CD4-positive, CD25-positive, alpha-beta regulatory T cell (primary cell): ENCODE results near the gene NOS1AP. TPM values are rescaled to one million over a fixed set of nuclear protein-coding genes. Genes with fewer than 3 reads are reported as not detected.
A peak's percentile ranks its signal among the peaks of the same experiment; 100 is the strongest.
"Not testable (repeated sequence)": the region's sequence is repeated elsewhere in the genome, so short reads cannot be mapped to it uniquely, and the experiment has no call there.

Experiments
- ATAC-seq, 2 donors: fragments of 150-1000 bp; cut with Tn5 transposase; one replicate each; pipeline ENCODE4 v1.10.0; 2021; ENCODE audit warnings: low read depth in 2 of 2, moderate number of reproducible peaks in 2 of 2, moderate library complexity in 1 of 2
- DNase-seq, 3 donors: peaks; one replicate each; pipeline versions ENCODE4 v3.0.0 to v3.0.0-alpha.2; 2012 to 2022; ENCODE audit warnings: mixed read lengths in 1 of 3
- H3K27ac ChIP-seq: one replicate; pipeline ENCODE4 v1.7.0; 2013; ENCODE audit warnings: mild to moderate bottlenecking, low read length; ENCODE audit not compliant: insufficient read depth, poor library complexity, severe bottlenecking
- H3K27me3 ChIP-seq: one replicate; pipeline ENCODE4 v1.7.0; 2013; ENCODE audit warnings: low read length; ENCODE audit not compliant: control insufficient read depth, insufficient read depth
- H3K36me3 ChIP-seq: one replicate; pipeline ENCODE4 v1.7.0; 2013; ENCODE audit warnings: mild to moderate bottlenecking, low read length, moderate library complexity; ENCODE audit not compliant: control insufficient read depth, insufficient read depth
- H3K4me1 ChIP-seq: 2 replicates; pipeline ENCODE4 v1.7.0; 2013; ENCODE audit warnings: mild to moderate bottlenecking, low read length; ENCODE audit not compliant: insufficient read depth, control insufficient read depth, poor library complexity, severe bottlenecking
- H3K4me3 ChIP-seq: one replicate; pipeline ENCODE4 v1.7.0; 2013; ENCODE audit warnings: low read depth, mild to moderate bottlenecking, low read length, moderate library complexity
- H3K9me3 ChIP-seq, 2 experiments: 1 replicate in 1 of 2; 2 replicates in 1 of 2; pipeline ENCODE4 v1.7.0; 2013; ENCODE audit warnings: low read length in 2 of 2, mild to moderate bottlenecking in 1 of 2, moderate library complexity in 1 of 2; ENCODE audit not compliant: control insufficient read depth in 2 of 2
- H3K27ac Mint-ChIP-seq, 3 donors: one replicate each; pipeline ENCODE4 v1.8.0; 2020 to 2022; ENCODE audit warnings: mild to moderate bottlenecking in 3 of 3, mixed read lengths in 3 of 3, moderate library complexity in 2 of 3
- H3K27me3 Mint-ChIP-seq: one replicate; pipeline ENCODE4 v1.8.0; 2022; ENCODE audit warnings: mild to moderate bottlenecking, mixed read lengths
- H3K36me3 Mint-ChIP-seq: one replicate; pipeline ENCODE4 v1.8.0; 2020; ENCODE audit warnings: mixed read lengths
- H3K4me1 Mint-ChIP-seq, 4 donors: one replicate each; pipeline ENCODE4 v1.8.0; 2020 to 2022; ENCODE audit warnings: mixed read lengths in 4 of 4, mild to moderate bottlenecking in 1 of 4
- H3K4me3 Mint-ChIP-seq, 4 donors: one replicate each; pipeline ENCODE4 v1.8.0; 2020 to 2022; ENCODE audit warnings: mild to moderate bottlenecking in 4 of 4, mixed read lengths in 4 of 4, moderate library complexity in 3 of 4
- H3K9me3 Mint-ChIP-seq, 7 donors: one replicate each; pipeline ENCODE4 v1.8.0; 2020 to 2022; ENCODE audit warnings: mixed read lengths in 7 of 7, mild to moderate bottlenecking in 3 of 7, moderate library complexity in 2 of 7
- polyA plus RNA-seq, 4 donors: library from polyadenylated mRNA; unstranded; fragments of 300-500 nt; fragmentation: Illumina TruSeq; gene quantifications; one replicate each; pipeline ENCODE4 v1.2.3, GENCODE V29; 2021
- total RNA-seq: library from RNA; stranded (reverse); gene quantifications from one replicate; pipeline ENCODE4 v1.2.3, GENCODE V29; 2022

Gene NOS1AP
- total and polyA plus RNA-seq, 5 donors from 2014 or later = not detected

GRCh38 chr1:162040001-162040400, 29.5 kb upstream of the NOS1AP start:
- no peak overlapping the region for H3K4me3 Mint-ChIP-seq

GRCh38 chr1:162040657-162041056, 28.8 kb upstream of the NOS1AP start:
- peaks cover 0 to 8% of the 10 kb centered on the region in 2 experiments for H3K9me3 ChIP-seq
- no peak overlapping the region for H3K27ac Mint-ChIP-seq
- H3K27me3 ChIP-seq = peaks cover 9% of the 10 kb centered on the region
- H3K27ac ChIP-seq = no peak overlapping the region
- peaks cover 35% of the 10 kb centered on the region for H3K27me3 Mint-ChIP-seq
- no peak overlapping the region for H3K4me3 Mint-ChIP-seq
- H3K36me3 Mint-ChIP-seq = no peaks in the 10 kb centered on the region
- H3K36me3 ChIP-seq = no peaks in the 10 kb centered on the region
- H3K4me1 ChIP-seq = no peaks in the 10 kb centered on the region
- no peak overlapping the region for H3K4me3 ChIP-seq
- no peak for ATAC-seq
- peak in 1 of 3 donors; percentile 32 for DNase-seq
- H3K4me1 Mint-ChIP-seq = no peaks in the 10 kb centered on the region
- H3K9me3 Mint-ChIP-seq = peaks cover 0 to 7% (median 0%) of the 10 kb centered on the region in 7 donors

More at GRCh38 chr1:162040001-162040400, 29.5 kb upstream of the NOS1AP start:
- Mint-ChIP-seq H3K36me3 (no peaks in the 10 kb centered on the region), H3K9me3 (peaks cover 0 to 7% (median 0%) of the 10 kb centered on the region in 7 donors), H3K27ac (no peak overlapping the region), H3K4me1 (no peaks in the 10 kb centered on the region), H3K27me3 (peaks cover 35% of the 10 kb centered on the region)
- H3K36me3 ChIP-seq = no peaks in the 10 kb centered on the region
- DNase-seq = no peak
- H3K27me3 ChIP-seq = peaks cover 12% of the 10 kb centered on the region
- H3K4me1 ChIP-seq = no peaks in the 10 kb centered on the region
- ATAC-seq = no peak
- H3K9me3 ChIP-seq = peaks cover 0 to 8% of the 10 kb centered on the region in 2 experiments
- H3K4me3 ChIP-seq = no peak overlapping the region
- no peak overlapping the region for H3K27ac ChIP-seq

DNA sequence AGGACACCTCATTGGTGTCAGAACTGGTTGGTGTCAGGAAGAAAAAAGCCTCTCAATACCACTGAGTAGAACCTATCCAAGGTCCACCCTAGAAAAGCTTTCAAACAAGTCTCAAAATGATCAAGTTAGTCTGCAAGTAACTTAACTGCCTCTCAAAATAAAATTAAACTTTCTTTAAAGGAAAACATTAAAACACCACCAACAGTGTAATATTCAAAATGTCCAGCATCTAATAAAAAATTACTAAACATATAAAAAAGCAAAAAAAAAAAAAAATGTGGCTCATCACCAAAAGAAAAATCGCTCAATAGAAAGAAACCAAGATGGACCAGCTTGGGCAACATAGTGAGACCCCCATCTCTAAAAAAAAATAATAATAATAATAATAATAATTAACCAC, 27.1 kb upstream of the NOS1AP start:
- no peaks in the 10 kb centered on the region for H3K36me3 ChIP-seq
- H3K9me3 Mint-ChIP-seq = peaks cover 0 to 7% (median 0%) of the 10 kb centered on the region in 7 donors
- no peak overlapping the region for H3K27ac Mint-ChIP-seq
- H3K4me3 Mint-ChIP-seq = no peak overlapping the region
- no peak for DNase-seq
- no peaks in the 10 kb centered on the region for H3K36me3 Mint-ChIP-seq
- no peak overlapping the region for H3K4me3 ChIP-seq
- peaks cover 7% of the 10 kb centered on the region for H3K27me3 ChIP-seq
- no peaks in the 10 kb centered on the region for H3K4me1 ChIP-seq
- no peak overlapping the region for H3K27ac ChIP-seq
- ATAC-seq = no peak
- peaks cover 0 to 8% of the 10 kb centered on the region in 2 experiments for H3K9me3 ChIP-seq
- peaks cover 36% of the 10 kb centered on the region for H3K27me3 Mint-ChIP-seq
- H3K4me1 Mint-ChIP-seq = no peaks in the 10 kb centered on the region

GRCh38 chr1:162046921-162047320, 22.6 kb upstream of the NOS1AP start:
- no peak for DNase-seq
- peaks cover 33% of the 10 kb centered on the region for H3K27me3 Mint-ChIP-seq
- no peak for ATAC-seq
- H3K27ac Mint-ChIP-seq = no peak overlapping the region
- H3K27ac ChIP-seq = no peak overlapping the region
- H3K9me3 Mint-ChIP-seq = peaks cover 0 to 6% (median 0%) of the 10 kb centered on the region in 7 donors
- H3K9me3 ChIP-seq = peaks cover 0 to 4% of the 10 kb centered on the region in 2 experiments
- no peaks in the 10 kb centered on the region for H3K27me3 ChIP-seq
- H3K4me3 Mint-ChIP-seq = no peak overlapping the region
- H3K4me1 Mint-ChIP-seq = no peaks in the 10 kb centered on the region
- no peaks in the 10 kb centered on the region for H3K4me1 ChIP-seq
- H3K4me3 ChIP-seq = no peak overlapping the region
- no peaks in the 10 kb centered on the region for H3K36me3 ChIP-seq
- no peaks in the 10 kb centered on the region for H3K36me3 Mint-ChIP-seq

- H3K4me3 Mint-ChIP-seq, H3K4me3 ChIP-seq, H3K4me1 ChIP-seq, H3K27ac ChIP-seq, H3K36me3 ChIP-seq, DNase-seq, H3K27me3 Mint-ChIP-seq, ATAC-seq, H3K4me1 Mint-ChIP-seq, H3K9me3 Mint-ChIP-seq, H3K27me3 ChIP-seq, H3K36me3 Mint-ChIP-seq, H3K9me3 ChIP-seq: not testable (repeated sequence)
- peak overlapping the region in 1 of 3 donors; percentile 60 for H3K27ac Mint-ChIP-seq
These were observed 15.5 kb upstream of the NOS1AP start for GRCh38 chr1:162053949-162054348.

- Mint-ChIP-seq H3K27me3 (peaks cover 9% of the 10 kb centered on the region), H3K27ac (no peak overlapping the region), H3K4me1 (peaks cover 0 to 5% (median 0%) of the 10 kb centered on the region in 4 donors), H3K4me3 (no peak overlapping the region), H3K36me3 (no peaks in the 10 kb centered on the region), H3K9me3 (no peaks in the 10 kb centered on the region)
- H3K27ac ChIP-seq = no peak overlapping the region
- no peaks in the 10 kb centered on the region for H3K9me3 ChIP-seq
- no peak overlapping the region for H3K4me3 ChIP-seq
- no peak for DNase-seq
- H3K4me1 ChIP-seq = no peaks in the 10 kb centered on the region
- H3K27me3 ChIP-seq = peaks cover 7% of the 10 kb centered on the region
- H3K36me3 ChIP-seq = no peaks in the 10 kb centered on the region
- ATAC-seq = no peak
These were observed 14.4 kb upstream of the NOS1AP start for GRCh38 chr1:162055062-162055461.

DNA sequence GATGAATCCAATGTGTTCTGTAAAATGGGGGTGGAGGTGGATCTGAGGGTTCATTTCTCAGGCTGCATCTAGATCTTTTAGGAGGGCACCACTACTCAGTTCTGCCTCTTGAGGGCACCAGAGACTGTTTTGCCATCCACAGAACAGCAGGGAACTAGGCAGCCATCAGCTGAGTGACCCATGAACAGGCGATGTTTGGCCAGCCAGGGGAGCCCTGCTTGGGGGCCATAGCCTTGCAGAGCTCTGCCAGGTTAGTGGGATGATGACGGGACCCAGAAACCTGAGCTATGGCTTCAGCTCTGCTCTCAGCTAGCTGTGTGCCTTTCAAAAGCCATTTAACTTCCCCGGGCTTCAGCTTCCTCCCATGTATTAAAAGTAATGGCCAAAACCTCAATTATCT, 13.4 kb upstream of the NOS1AP start:
- Histone ChIP-seq H3K27ac (no peak overlapping the region), H3K4me1 (no peaks in the 10 kb centered on the region), H3K9me3 (no peaks in the 10 kb centered on the region), H3K4me3 (no peak overlapping the region), H3K36me3 (no peaks in the 10 kb centered on the region), H3K27me3 (peaks cover 12% of the 10 kb centered on the region)
- ATAC-seq (no peak), DNase-seq (peak; percentile 6 to 42 (median 21))
- Mint-ChIP-seq H3K36me3 (no peaks in the 10 kb centered on the region), H3K4me3 (no peak overlapping the region), H3K27me3 (peaks cover 9% of the 10 kb centered on the region), H3K27ac (no peak overlapping the region), H3K9me3 (no peaks in the 10 kb centered on the region), H3K4me1 (peaks cover 0 to 5% (median 0%) of the 10 kb centered on the region in 4 donors)

GRCh38 chr1:162056579-162056978, 12.9 kb upstream of the NOS1AP start:
- Histone ChIP-seq H3K9me3 (no peaks in the 10 kb centered on the region), H3K36me3 (no peaks in the 10 kb centered on the region), H3K27ac (no peak overlapping the region), H3K4me3 (no peak overlapping the region), H3K27me3 (peaks cover 12% of the 10 kb centered on the region), H3K4me1 (no peaks in the 10 kb centered on the region)
- Mint-ChIP-seq H3K4me1 (peaks cover 0 to 5% (median 0%) of the 10 kb centered on the region in 4 donors), H3K27ac (no peak overlapping the region), H3K27me3 (peaks cover 5% of the 10 kb centered on the region), H3K36me3 (no peaks in the 10 kb centered on the region), H3K4me3 (no peak overlapping the region), H3K9me3 (no peaks in the 10 kb centered on the region)
- no peak for ATAC-seq
- DNase-seq = no peak
